Heart left ventricle (tissue), 16 donors: Measurements from ENCODE around the gene A2ML1. TPM values are rescaled to one million over a fixed set of nuclear protein-coding genes. Genes with fewer than 3 reads are reported as not detected.

Experiments
- ATAC-seq, 4 donors: fragments of 200-7000 bp; cut with Tn5 transposase; one replicate each; pipeline ENCODE4 v1.9.1; 2020 to 2022; ENCODE audit warnings: moderate library complexity in 4 of 4, mild to moderate bottlenecking in 3 of 4, moderate number of reproducible peaks in 1 of 4
- DNase-seq, 5 donors: peaks; one replicate each; pipeline ENCODE4 v3.0.0-alpha.2; 2020
- H3K27ac ChIP-seq, 12 donors: fragments of 200-600 bp; sonication (generic) in 4 of 12; one replicate each; pipeline versions ENCODE4 v1.5.0 to v1.8.0; 2016 to 2022; ENCODE audit warnings: mild to moderate bottlenecking in 2 of 12
- H3K27me3 ChIP-seq, 9 donors: fragments of 200-600 bp; sonication (generic) in 2 of 9; one replicate each; pipeline versions ENCODE4 v1.5.1 to v1.8.0; 2016 to 2022; ENCODE audit warnings: mild to moderate bottlenecking in 3 of 9
- H3K36me3 ChIP-seq, 9 donors: fragments of 200-600 bp; sonication (generic) in 2 of 9; one replicate each; pipeline versions ENCODE4 v1.5.0 to v1.8.0; 2018 to 2022; ENCODE audit warnings: mild to moderate bottlenecking in 2 of 9
- H3K4me1 ChIP-seq, 12 donors: fragments of 200-600 bp; sonication (generic) in 4 of 12; one replicate each; pipeline versions ENCODE4 v1.5.0 to v1.8.0; 2016 to 2022; ENCODE audit warnings: mild to moderate bottlenecking in 3 of 12
- H3K4me3 ChIP-seq, 12 donors: fragments of 200-600 bp; sonication (generic) in 4 of 12; one replicate each; pipeline versions ENCODE4 v1.5.0 to v1.8.0; 2017 to 2022; ENCODE audit warnings: mild to moderate bottlenecking in 9 of 12, moderate library complexity in 4 of 12
- H3K9me3 ChIP-seq, 12 donors: fragments of 200-600 bp; sonication (generic) in 4 of 12; one replicate each; pipeline versions ENCODE4 v1.5.0 to v1.8.0; 2016 to 2022; ENCODE audit warnings: mild to moderate bottlenecking in 1 of 12
- POLR2A ChIP-seq, 2 donors: fragments of 450-650 bp; IDR thresholded peaks; one replicate each; pipeline ENCODE4 v1.6.1; 2017; ENCODE audit warnings: antibody characterized with exemption in 2 of 2, mild to moderate bottlenecking in 2 of 2, moderate library complexity in 2 of 2
- WGBS, 4 donors: extraction: QIAGEN DNeasy Blood & Tissue Kit in 2 of 4; methylation state at CpG; one replicate each; pipeline versions ENCODE4 v1.1.5 to v1.1.7; 2013 to 2018; 5-methylcytosine and 5-hydroxymethylcytosine counted together
- intact Hi-C, 10 donors: fragments of 100-400 bp; cut with DNase I; formaldehyde crosslinking; loops; one replicate each; pipeline versions ENCODE4 v1.11.1 to v1.14.2; 2022
- polyA plus RNA-seq, 2 donors: library from polyadenylated mRNA; stranded (reverse); fragments of 200-250 nt; gene quantifications; one replicate each; pipeline ENCODE4 v1.2.3, GENCODE V29; 2013
- total RNA-seq, 9 donors: library from RNA; depleted of rRNA in 2 of 9; stranded (reverse); fragments of >200 nt in 2 of 9; fragmentation: NEBNext Ultra II Directional in 3 of 9; extraction: Animal tissue kit (Norgen Biotek cat#: 25700) in 3 of 9; gene quantifications; one replicate each; pipeline versions ENCODE4 v1.1.0 to v1.2.4, GENCODE V29; 2016 to 2023
- TF ChIP-seq, protein P1 (sequence below), 12 donors: fragments of 200-600 bp; sonication (generic) in 4 of 12; IDR thresholded peaks; one replicate each; pipeline versions ENCODE4 v1.5.0 to v1.8.0; 2018 to 2022; ENCODE audit warnings: antibody characterized with exemption in 12 of 12, mild to moderate bottlenecking in 5 of 12
- donor health status: ischemic (EF 13 %, LVEDD 7.1; RV severe dilation, severe dysfunction).
- donor health status: healthy with polysubstance abuse.
- donor health status: DM: no; HTN: yes; CAD: no.
- donor health status: DM: no; HTN: no; CAD: no.
- donor health status: ischemic (EF 25% LVEDD 6.9; RV normal size, moderate dysfunction).
- donor health status: ischemic (EF 25% LVEDD 5.7; RV mildly dilated, moderate dysfunction).
- donor health status: healthy.
- donor health status: DM: yes; HTN: yes; CAD: no.
- donor health status: ischemic (EF 35%, LVEDD 5.7; RV mildly dilated, moderate dysfunction).
- donor health status: nonischemic (EF 11% LVEDD 7.7; RV severe dilation, severe dysfunction).
- donor health status: DM: yes; HTN: yes; CAD: no.
- donor health status: PGD.
- donor health status: ischemic (EF 29% LVEDD 5.4; RV normal size, mild dysfunction).
- donor health status: nonischemic (EF 23%, LVEDD 6.1; RV moderate dilation, normal function).

The A2ML1 gene
- total and polyA plus RNA-seq, 11 donors, result 0.07 to 0.25 (median 0.08) TPM; not detected in 8

DNA sequence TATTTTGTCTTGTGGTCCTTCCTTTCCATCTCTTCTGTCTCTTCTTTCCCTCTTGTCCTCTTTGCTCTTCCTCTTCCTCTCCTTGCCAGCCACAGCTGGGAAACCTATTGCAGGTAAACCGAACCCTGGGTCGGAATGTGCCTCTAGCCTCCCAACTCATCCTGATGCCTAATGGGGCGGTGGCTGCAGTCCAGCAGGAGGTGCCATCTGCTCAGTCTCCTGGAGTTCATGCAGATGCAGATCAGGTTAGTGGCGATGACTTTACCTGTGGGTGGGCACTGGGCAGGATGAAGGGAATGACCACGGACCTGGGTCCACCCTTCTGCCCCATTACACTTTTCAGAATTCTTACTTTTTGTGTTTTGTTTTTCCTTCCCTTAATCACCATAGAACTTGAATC, 100.1 kb downstream of the A2ML1 start:
- Histone ChIP-seq H3K27ac (no peak overlapping the region), H3K9me3 (no peaks in the 10 kb centered on the region), H3K27me3 (no peaks in the 10 kb centered on the region), H3K4me3 (no peak overlapping the region), H3K36me3 (peaks cover 0 to 93% (median 55%) of the 10 kb centered on the region in 9 donors), H3K4me1 (no peaks in the 10 kb centered on the region)
- 94 to 95% (median 95%) methylated on average over 5 of the region's 5 CpGs for WGBS, 4 donors
- DNase-seq, result no peak
- ATAC-seq, result no peak
- no peak for TF ChIP-seq POLR2A (IDR thresholded peaks at IDR 0.05)
- TF ChIP-seq, protein P1, sequence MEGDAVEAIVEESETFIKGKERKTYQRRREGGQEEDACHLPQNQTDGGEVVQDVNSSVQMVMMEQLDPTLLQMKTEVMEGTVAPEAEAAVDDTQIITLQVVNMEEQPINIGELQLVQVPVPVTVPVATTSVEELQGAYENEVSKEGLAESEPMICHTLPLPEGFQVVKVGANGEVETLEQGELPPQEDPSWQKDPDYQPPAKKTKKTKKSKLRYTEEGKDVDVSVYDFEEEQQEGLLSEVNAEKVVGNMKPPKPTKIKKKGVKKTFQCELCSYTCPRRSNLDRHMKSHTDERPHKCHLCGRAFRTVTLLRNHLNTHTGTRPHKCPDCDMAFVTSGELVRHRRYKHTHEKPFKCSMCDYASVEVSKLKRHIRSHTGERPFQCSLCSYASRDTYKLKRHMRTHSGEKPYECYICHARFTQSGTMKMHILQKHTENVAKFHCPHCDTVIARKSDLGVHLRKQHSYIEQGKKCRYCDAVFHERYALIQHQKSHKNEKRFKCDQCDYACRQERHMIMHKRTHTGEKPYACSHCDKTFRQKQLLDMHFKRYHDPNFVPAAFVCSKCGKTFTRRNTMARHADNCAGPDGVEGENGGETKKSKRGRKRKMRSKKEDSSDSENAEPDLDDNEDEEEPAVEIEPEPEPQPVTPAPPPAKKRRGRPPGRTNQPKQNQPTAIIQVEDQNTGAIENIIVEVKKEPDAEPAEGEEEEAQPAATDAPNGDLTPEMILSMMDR (IDR thresholded peaks at IDR 0.05), result no peak
- intact Hi-C loops, result no loop called here

Other genes with a start within 250 kb of the A2ML1 start
- not detected for gene AICDA, start 209.8 kb upstream of the A2ML1 start, total RNA-seq
- under 1 TPM in 1 of 2 donors, not detected in 1; 0.08 TPM for gene AICDA, start 209.8 kb upstream of the A2ML1 start, polyA plus RNA-seq
- gene MFAP5, start 159.8 kb upstream of the A2ML1 start, total RNA-seq, result 100 to 1,000 TPM in 2 of 9 donors, 10 to 100 TPM in 7; 12.4 to 137 (median 33.0) TPM
- 10 to 100 TPM; 10.2 to 17.4 TPM for gene MFAP5, start 159.8 kb upstream of the A2ML1 start, polyA plus RNA-seq
- 10 to 100 TPM in 8 of 9 donors, 1 to 10 TPM in 1; 8.5 to 16.9 (median 11.9) TPM for gene RIMKLB, start 124.6 kb upstream of the A2ML1 start, total RNA-seq
- gene RIMKLB, start 124.6 kb upstream of the A2ML1 start, polyA plus RNA-seq, result 10 to 100 TPM in 1 of 2 donors, 1 to 10 TPM in 1; 7.4 to 15.4 TPM
- gene PHC1, start 91.9 kb downstream of the A2ML1 start, total RNA-seq, result 10 to 100 TPM; 21.8 to 38.2 (median 24.7) TPM
- gene PHC1, start 91.9 kb downstream of the A2ML1 start, polyA plus RNA-seq, result 10 to 100 TPM; 14.1 to 25.4 TPM
- 100 to 1,000 TPM in 6 of 9 donors, 10 to 100 TPM in 3; 66.7 to 150 (median 102) TPM for gene M6PR, start 127.0 kb downstream of the A2ML1 start, total RNA-seq
- gene M6PR, start 127.0 kb downstream of the A2ML1 start, polyA plus RNA-seq, result 10 to 100 TPM; 58.7 to 98.6 TPM
- 1 to 10 TPM in 8 of 9 donors, not detected in 1; 2.6 to 9.1 (median 4.4) TPM for gene KLRG1, start 166.9 kb downstream of the A2ML1 start, total RNA-seq
- gene KLRG1, start 166.9 kb downstream of the A2ML1 start, polyA plus RNA-seq, result 1 to 10 TPM; 3.6 to 4.1 TPM